ENCODE results near the gene SOX12. TPM values are rescaled to one million over a fixed set of nuclear protein-coding genes. Genes with fewer than 3 reads are reported as not detected.

SOX12 gene
- total and polyA plus RNA-seq, 4 donors: 0.67 to 4.2 (median 1.7) TPM

- H3K9ac ChIP-seq (ENCODE audit: low read depth in 1 of 2, low read length in 2 of 2): peak within 1 kb of the TSS in 1 of 2 donors; percentile 31
- peak; percentile 59 for DNase-seq (ENCODE audit: low spot score)
- H3K27ac ChIP-seq (ENCODE audit: low read depth in 1 of 2, low read length in 2 of 2): peak within 1 kb of the TSS; percentile 52 to 85
- H3K27me3 ChIP-seq (ENCODE audit: control insufficient read depth in 4 of 4, insufficient read depth in 4 of 4, low read length in 3 of 4): no peaks in the 10 kb centered on the region
- H3K4me1 ChIP-seq (ENCODE audit: control insufficient read depth in 4 of 4, insufficient read depth in 4 of 4, low read length in 3 of 4): peaks cover 0 to 22% (median 13%) of the 10 kb centered on the region in 4 donors
- no peak for TF ChIP-seq FOXA2 (IDR thresholded peaks at IDR 0.05)
- TF ChIP-seq JUND (IDR thresholded peaks at IDR 0.05): no peak
- no peak for TF ChIP-seq SP1 (IDR thresholded peaks at IDR 0.05)
- no peak for TF ChIP-seq NR2F2 (IDR thresholded peaks at IDR 0.05)
- TF ChIP-seq FOXA1 (IDR thresholded peaks at IDR 0.05): no peak
- TF ChIP-seq ZBTB33 (IDR thresholded peaks at IDR 0.05): no peak
- no peak for TF ChIP-seq ATF3 (IDR thresholded peaks at IDR 0.05)
- TF ChIP-seq CTCF (IDR thresholded peaks at IDR 0.05; ENCODE audit: low read depth, low read length, missing input control): no peak
- no peak for TF ChIP-seq MAX (IDR thresholded peaks at IDR 0.05)
- TF ChIP-seq GABPA (IDR thresholded peaks at IDR 0.05 in 1 of 2, conservative IDR thresholded peaks at IDR 0.05 in 1 of 2): no peak
- TF ChIP-seq RAD21 (IDR thresholded peaks at IDR 0.05): no peak
- TF ChIP-seq YY1 (IDR thresholded peaks at IDR 0.05): no peak
- TF ChIP-seq EGR1 (IDR thresholded peaks at IDR 0.05; ENCODE audit: low read depth in 2 of 2): no peak
- no peak for TF ChIP-seq RXRA (IDR thresholded peaks at IDR 0.05)
- 13% methylated on average over 50 of the region's 50 CpGs for WGBS
- H3K4me3 ChIP-seq (ENCODE audit: low read depth in 1 of 3, low read length in 3 of 3): peak within 1 kb of the TSS; percentile 63 to 72 (median 67)
- H3K9me3 ChIP-seq (ENCODE audit: control insufficient read depth in 4 of 4, low read length in 3 of 4): no peaks in the 10 kb centered on the region
- H3K36me3 ChIP-seq (ENCODE audit: control insufficient read depth in 4 of 4, insufficient read depth in 3 of 4, low read depth in 1 of 4, low read length in 3 of 4): no peaks in the 10 kb centered on the region
These were observed 21.4 kb downstream of the SOX12 start, which contains the start of gene NRSN2 for GRCh38 chr20:346640-347316. NRSN2 (plus strand) TSS chr20:347111; CDS start chr20:349644, 2,533 bp downstream.

GRCh38 chr20:347317-347639, 21.9 kb downstream of the SOX12 start:
- peak overlapping the region in 2 of 3 donors; percentile 67 to 72 for H3K4me3 ChIP-seq (ENCODE audit: low read depth in 1 of 3, low read length in 3 of 3)
- H3K9ac ChIP-seq (ENCODE audit: low read depth in 1 of 2, low read length in 2 of 2): no peak overlapping the region
- no peaks in the 10 kb centered on the region for H3K27me3 ChIP-seq (ENCODE audit: control insufficient read depth in 4 of 4, insufficient read depth in 4 of 4, low read length in 3 of 4)
- H3K36me3 ChIP-seq (ENCODE audit: control insufficient read depth in 4 of 4, insufficient read depth in 3 of 4, low read depth in 1 of 4, low read length in 3 of 4): no peaks in the 10 kb centered on the region
- H3K4me1 ChIP-seq (ENCODE audit: control insufficient read depth in 4 of 4, insufficient read depth in 4 of 4, low read length in 3 of 4): peaks cover 0 to 22% (median 13%) of the 10 kb centered on the region in 4 donors
- no peaks in the 10 kb centered on the region for H3K9me3 ChIP-seq (ENCODE audit: control insufficient read depth in 4 of 4, low read length in 3 of 4)
- TF ChIP-seq CTCF (IDR thresholded peaks at IDR 0.05; ENCODE audit: low read depth, low read length, missing input control): no peak
- no peak for TF ChIP-seq SP1 (IDR thresholded peaks at IDR 0.05)
- no peak for TF ChIP-seq RXRA (IDR thresholded peaks at IDR 0.05)
- no peak for TF ChIP-seq EGR1 (IDR thresholded peaks at IDR 0.05; ENCODE audit: low read depth in 2 of 2)
- TF ChIP-seq GABPA (IDR thresholded peaks at IDR 0.05 in 1 of 2, conservative IDR thresholded peaks at IDR 0.05 in 1 of 2): no peak
- no peak for TF ChIP-seq HNF4G (IDR thresholded peaks at IDR 0.05)
- no peak for TF ChIP-seq REST (IDR thresholded peaks at IDR 0.05)
- no peak for TF ChIP-seq FOXA2 (IDR thresholded peaks at IDR 0.05)
- no peak for DNase-seq (ENCODE audit: low spot score)
- peak overlapping the region; percentile 52 to 85 for H3K27ac ChIP-seq (ENCODE audit: low read depth in 1 of 2, low read length in 2 of 2)
- WGBS: 2% methylated on average over 19 of the region's 19 CpGs

Measured in liver (tissue), 9 donors.